HepG2 (cell line): ENCODE data around the gene NFATC2.

Experiments
- ATF2 ChIP-seq: sonication (generic); formaldehyde crosslinking; IDR thresholded peaks from 2 replicates; pipeline ENCODE4 v1.4.0; 2020; ENCODE audit warnings: missing genetic modification reagents
- CHD2 ChIP-seq: IDR thresholded peaks from 2 replicates; pipeline ENCODE4 v1.6.1; 2011; ENCODE audit warnings: low read depth, low read length, improper control_type of control experiment
- CTCF ChIP-seq: sonication (generic); formaldehyde crosslinking; IDR thresholded peaks from 2 replicates; pipeline ENCODE4 v1.5.0; 2020; ENCODE audit warnings: mild to moderate bottlenecking, missing genetic modification reagents, moderate library complexity
- EZH2 ChIP-seq: conservative IDR thresholded peaks from 2 replicates; pipeline ENCODE4 v1.6.1; 2012; ENCODE audit warnings: mild to moderate bottlenecking, low read depth, low read length, moderate library complexity
- FOSL1 ChIP-seq: sonication (generic); formaldehyde crosslinking; IDR thresholded peaks from 2 replicates; pipeline ENCODE4 v1.9.0; 2021; ENCODE audit warnings: missing genetic modification reagents, borderline replicate concordance
- FOXK2 ChIP-seq: fragments of 450-650 bp; IDR thresholded peaks from 2 replicates; pipeline ENCODE4 v1.6.1; 2016
- MAFG ChIP-seq: sonication (generic); formaldehyde crosslinking; IDR thresholded peaks from 2 replicates; pipeline ENCODE4 v1.5.1; 2020; ENCODE audit warnings: mild to moderate bottlenecking, missing genetic modification reagents
- MTF1 ChIP-seq: sonication (generic); formaldehyde crosslinking; IDR thresholded peaks from 2 replicates; pipeline ENCODE4 v1.5.0; 2020; ENCODE audit warnings: missing genetic modification reagents
- POLR2AphosphoS5 ChIP-seq: IDR thresholded peaks from 2 replicates; pipeline ENCODE4 v1.6.1; 2012; ENCODE audit warnings: low read depth, low read length
- TP53 ChIP-seq: sonication (generic); formaldehyde crosslinking; conservative IDR thresholded peaks from 2 replicates; pipeline ENCODE4 v1.4.0; 2020; ENCODE audit warnings: missing genetic modification reagents
- UBTF ChIP-seq: sonication (generic); formaldehyde crosslinking; IDR thresholded peaks from 2 replicates; pipeline ENCODE4 v1.4.0; 2020; ENCODE audit warnings: mild to moderate bottlenecking, missing genetic modification reagents
- ZFP36 ChIP-seq: fragments of 150-350 bp; IDR thresholded peaks from 2 replicates; pipeline ENCODE4 v1.6.1; 2018; ENCODE audit warnings: borderline replicate concordance, low read length, low read depth; ENCODE audit not compliant: partially characterized antibody
- ZNF367 ChIP-seq: sonication (generic); formaldehyde crosslinking; IDR thresholded peaks from 2 replicates; pipeline ENCODE4 v1.4.0; 2020; ENCODE audit warnings: missing genetic modification reagents, borderline replicate concordance
- ZNF512 ChIP-seq: sonication (generic); formaldehyde crosslinking; IDR thresholded peaks from 2 replicates; pipeline ENCODE4 v1.4.0; 2020; ENCODE audit warnings: mild to moderate bottlenecking, missing genetic modification reagents

- TF ChIP-seq MAFG (no peak), ATF2 (CRISPR knock-in tag) (no peak), ZNF512 (CRISPR knock-in tag) (no peak), ZNF367 (CRISPR knock-in tag) (no peak), FOXK2 (no peak), CHD2 (no peak), MTF1 (CRISPR knock-in tag) (no peak), POLR2AphosphoS5 (no peak), UBTF (CRISPR knock-in tag) (no peak), EZH2 (no peak), ZFP36 (no peak), TP53 (CRISPR knock-in tag) (no peak), CTCF (CRISPR knock-in tag) (no peak), FOSL1 (CRISPR knock-in tag) (no peak)
Observed at GRCh38 chr20:51442602-51443001, 99.9 kb downstream of the NFATC2 start.
